Lower leg skin (tissue), 3 donors: ENCODE data around the gene ERGIC1.

ENCODE experiments used
- CTCF ChIP-seq, 3 donors: fragments of 450-650 bp; IDR thresholded peaks; one replicate each; pipeline ENCODE4 v1.5.1; 2016; ENCODE audit warnings: antibody characterized with exemption in 3 of 3, mild to moderate bottlenecking in 3 of 3, moderate library complexity in 2 of 3
- POLR2A ChIP-seq, 2 donors: fragments of 450-650 bp; IDR thresholded peaks; one replicate each; pipeline ENCODE4 v1.6.1; 2016 to 2017; ENCODE audit warnings: antibody characterized with exemption in 2 of 2, mild to moderate bottlenecking in 1 of 2, moderate library complexity in 1 of 2

DNA sequence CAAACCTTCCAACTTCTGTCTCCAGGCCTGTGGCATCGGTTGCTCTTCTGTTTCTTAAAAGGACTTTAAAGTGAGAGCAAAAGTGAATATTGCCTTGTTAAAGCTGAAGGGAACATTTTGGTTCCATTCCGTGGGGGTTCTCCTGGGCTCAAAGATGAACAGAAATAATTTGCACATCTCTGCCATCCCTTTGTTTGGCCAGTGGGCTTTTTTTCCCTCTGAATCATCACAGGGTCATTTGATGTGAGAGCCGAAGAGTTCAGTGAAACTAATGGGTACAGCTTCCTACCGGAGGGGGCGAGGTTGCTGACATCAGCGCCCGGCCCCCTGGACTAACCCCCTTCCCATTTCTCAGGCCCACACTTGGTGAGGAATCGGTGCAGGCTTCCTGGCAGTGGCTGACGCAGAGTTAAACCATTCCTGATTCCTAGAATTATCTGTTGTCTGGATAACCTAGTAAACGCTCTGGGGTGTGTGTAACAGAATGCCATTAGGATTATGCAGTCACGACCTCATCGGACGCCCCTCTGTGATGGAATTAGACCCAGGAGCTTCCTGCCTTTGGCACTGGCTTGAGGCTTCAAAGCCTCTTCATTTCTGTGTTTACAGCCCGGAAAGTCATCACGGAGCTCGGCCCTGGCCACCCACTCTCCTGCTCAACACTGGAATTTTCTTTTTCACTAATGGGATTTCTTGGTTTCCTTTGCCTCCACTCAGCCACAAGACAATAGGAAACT, 63.6 kb downstream of the ERGIC1 start:
- no peak for TF ChIP-seq CTCF (IDR thresholded peaks at IDR 0.05)
- no peak for TF ChIP-seq POLR2A (IDR thresholded peaks at IDR 0.05)
